Uterus (tissue), 4 donors: ENCODE results near the gene MEP1A. TPM values are rescaled to one million over a fixed set of nuclear protein-coding genes. Genes with fewer than 3 reads are reported as not detected.
A peak's percentile ranks its signal among the peaks of the same experiment; 100 is the strongest.
"Not testable (repeated sequence)": the region's sequence is repeated elsewhere in the genome, so short reads cannot be mapped to it uniquely, and the experiment has no call there.

Experiments
- DNase-seq, 2 donors: peaks; one replicate each; pipeline ENCODE4 v3.0.0-alpha.2; 2019 to 2020
- H3K27ac ChIP-seq, 2 donors: fragments of 200-600 bp; sonication (generic); 1 replicate in 1 of 2; 2 replicates in 1 of 2; pipeline ENCODE4 v1.5.1; 2016 to 2018
- H3K27me3 ChIP-seq, 2 donors: fragments of 200-600 bp; sonication (generic); one replicate each; pipeline ENCODE4 v1.5.1; 2018 to 2019; ENCODE audit warnings: control low read depth in 1 of 2
- H3K36me3 ChIP-seq, 2 donors: fragments of 200-600 bp; sonication (generic); one replicate each; pipeline ENCODE4 v1.5.1; 2019; ENCODE audit warnings: control low read depth in 1 of 2
- H3K4me1 ChIP-seq, 2 donors: fragments of 200-600 bp; sonication (generic); one replicate each; pipeline ENCODE4 v1.5.1; 2018 to 2019; ENCODE audit warnings: control low read depth in 1 of 2
- H3K4me3 ChIP-seq, 2 donors: fragments of 200-600 bp; sonication (generic); 1 replicate in 1 of 2; 2 replicates in 1 of 2; pipeline ENCODE4 v1.5.1; 2018 to 2019; ENCODE audit warnings: mild to moderate bottlenecking in 1 of 2
- H3K9me3 ChIP-seq, 2 donors: fragments of 200-600 bp; sonication (generic); one replicate each; pipeline ENCODE4 v1.5.1; 2019; ENCODE audit warnings: control low read depth in 1 of 2
- POLR2A ChIP-seq, 2 donors: fragments of 450-650 bp; IDR thresholded peaks; one replicate each; pipeline ENCODE4 v1.6.1; 2016; ENCODE audit warnings: antibody characterized with exemption in 2 of 2, mild to moderate bottlenecking in 1 of 2, moderate library complexity in 1 of 2
- intact Hi-C: fragments of 100-400 bp; cut with DNase I; formaldehyde crosslinking; loops from one replicate; pipeline ENCODE4 v1.15.1; 2023; ENCODE audit warnings: low total_unique reads
- total RNA-seq, 4 donors: library from RNA; depleted of rRNA in 3 of 4; stranded (reverse); fragments of >200 nt in 3 of 4; gene quantifications; one replicate each; pipeline versions ENCODE4 v1.1.0 to v1.2.4, GENCODE V29; 2014 to 2023
- TF ChIP-seq, protein P1 (sequence below), 4 experiments: fragments of 200-600 bp in 2 of 4; fragments of 450-650 bp in 2 of 4; sonication (generic) in 2 of 4; IDR thresholded peaks; one replicate each; pipeline ENCODE4 v1.5.1; 2016 to 2019; ENCODE audit warnings: antibody characterized with exemption in 4 of 4, mild to moderate bottlenecking in 2 of 4, moderate library complexity in 1 of 4
- donor health status: DM: yes; HTN: yes; CAD: no.

MEP1A gene
- total RNA-seq, 4 donors from 2014 or later = under 0.01 TPM; not detected in 3

DNA sequence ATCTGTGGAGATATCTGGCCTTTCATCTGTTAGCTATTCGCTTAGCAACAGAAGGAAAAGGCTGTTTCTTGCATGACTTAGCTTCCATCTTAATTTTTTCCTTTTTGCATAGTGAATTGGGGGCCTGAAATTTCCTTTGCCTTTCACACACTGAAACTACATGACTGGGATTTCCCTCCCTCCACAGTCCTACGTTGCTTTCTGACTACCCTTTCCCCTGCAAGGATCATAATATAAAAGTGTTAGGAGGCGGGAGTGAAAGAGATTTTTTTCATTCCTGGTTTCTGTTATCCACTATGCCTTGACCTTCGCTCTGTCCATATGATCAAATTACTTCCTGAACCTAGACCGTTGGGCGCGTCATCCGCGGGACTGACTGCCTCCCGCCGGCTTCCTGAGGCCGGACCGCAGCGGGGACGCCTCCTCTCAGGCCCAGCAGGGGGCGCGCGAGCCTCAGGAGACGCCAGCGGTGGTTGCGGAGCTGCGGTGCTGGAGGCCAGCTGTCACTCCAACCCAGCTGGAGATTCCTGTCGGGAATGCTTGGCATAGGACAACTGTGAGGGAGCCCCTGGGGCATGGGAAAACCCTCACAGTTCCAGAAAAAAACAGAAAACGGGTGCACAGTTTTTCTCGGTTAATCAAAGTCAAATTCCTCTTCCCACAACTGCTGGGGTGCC, 55.6 kb downstream of the MEP1A start:
- no peaks in the 10 kb centered on the region for H3K36me3 ChIP-seq
- H3K4me3 ChIP-seq = no peak overlapping the region
- no peak for TF ChIP-seq POLR2A (IDR thresholded peaks at IDR 0.05)
- TF ChIP-seq, protein P1, sequence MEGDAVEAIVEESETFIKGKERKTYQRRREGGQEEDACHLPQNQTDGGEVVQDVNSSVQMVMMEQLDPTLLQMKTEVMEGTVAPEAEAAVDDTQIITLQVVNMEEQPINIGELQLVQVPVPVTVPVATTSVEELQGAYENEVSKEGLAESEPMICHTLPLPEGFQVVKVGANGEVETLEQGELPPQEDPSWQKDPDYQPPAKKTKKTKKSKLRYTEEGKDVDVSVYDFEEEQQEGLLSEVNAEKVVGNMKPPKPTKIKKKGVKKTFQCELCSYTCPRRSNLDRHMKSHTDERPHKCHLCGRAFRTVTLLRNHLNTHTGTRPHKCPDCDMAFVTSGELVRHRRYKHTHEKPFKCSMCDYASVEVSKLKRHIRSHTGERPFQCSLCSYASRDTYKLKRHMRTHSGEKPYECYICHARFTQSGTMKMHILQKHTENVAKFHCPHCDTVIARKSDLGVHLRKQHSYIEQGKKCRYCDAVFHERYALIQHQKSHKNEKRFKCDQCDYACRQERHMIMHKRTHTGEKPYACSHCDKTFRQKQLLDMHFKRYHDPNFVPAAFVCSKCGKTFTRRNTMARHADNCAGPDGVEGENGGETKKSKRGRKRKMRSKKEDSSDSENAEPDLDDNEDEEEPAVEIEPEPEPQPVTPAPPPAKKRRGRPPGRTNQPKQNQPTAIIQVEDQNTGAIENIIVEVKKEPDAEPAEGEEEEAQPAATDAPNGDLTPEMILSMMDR (IDR thresholded peaks at IDR 0.05) = peak; percentile 90 to 98 (median 94)
- no peaks in the 10 kb centered on the region for H3K4me1 ChIP-seq
- H3K9me3 ChIP-seq = no peaks in the 10 kb centered on the region
- intact Hi-C loops = loop anchor here (10.0 kb wide), 1 partner anchor 146 kb away; no protein-coding TSS in a partner anchor
- DNase-seq = peak; percentile 71 to 83
- H3K27me3 ChIP-seq = no peaks in the 10 kb centered on the region
- H3K27ac ChIP-seq = no peak overlapping the region

- H3K27ac ChIP-seq = no peak overlapping the region
- intact Hi-C loops = loop anchor here (10.0 kb wide), 1 partner anchor 145 kb away; no protein-coding TSS in a partner anchor
- no peak for DNase-seq
- TF ChIP-seq, protein P1 (IDR thresholded peaks at IDR 0.05) = no peak
- TF ChIP-seq POLR2A (IDR thresholded peaks at IDR 0.05) = no peak
- H3K36me3 ChIP-seq = no peaks in the 10 kb centered on the region
- no peak overlapping the region for H3K4me3 ChIP-seq
- no peaks in the 10 kb centered on the region for H3K9me3 ChIP-seq
- no peaks in the 10 kb centered on the region for H3K4me1 ChIP-seq
- no peaks in the 10 kb centered on the region for H3K27me3 ChIP-seq
These were observed 56.1 kb downstream of the MEP1A start for GRCh38 chr6:46849361-46849690.

- H3K27me3 ChIP-seq = no peaks in the 10 kb centered on the region
- no peaks in the 10 kb centered on the region for H3K36me3 ChIP-seq
- H3K9me3 ChIP-seq = no peaks in the 10 kb centered on the region
- H3K4me3 ChIP-seq = no peak overlapping the region
- no peak overlapping the region for H3K27ac ChIP-seq
- no peak for DNase-seq
- no peaks in the 10 kb centered on the region for H3K4me1 ChIP-seq
- no peak for TF ChIP-seq POLR2A (IDR thresholded peaks at IDR 0.05)
- TF ChIP-seq, protein P1 (IDR thresholded peaks at IDR 0.05) = no peak
- intact Hi-C loops = no loop called here
These were observed 57.6 kb downstream of the MEP1A start for GRCh38 chr6:46850792-46851191.

GRCh38 chr6:46851576-46851975, 58.4 kb downstream of the MEP1A start:
- H3K4me3 ChIP-seq, H3K27ac ChIP-seq, DNase-seq, intact Hi-C loops, H3K36me3 ChIP-seq, H3K9me3 ChIP-seq, H3K27me3 ChIP-seq, H3K4me1 ChIP-seq: not testable (repeated sequence)

GRCh38 chr6:46855966-46856365, 62.8 kb downstream of the MEP1A start:
- H3K4me3 ChIP-seq, DNase-seq, H3K27ac ChIP-seq, H3K4me1 ChIP-seq, H3K9me3 ChIP-seq, H3K36me3 ChIP-seq, H3K27me3 ChIP-seq, intact Hi-C loops: not testable (repeated sequence)
- TF ChIP-seq, protein P1 (IDR thresholded peaks at IDR 0.05) = peak in 3 of 4 experiments; percentile 23 to 58 (median 31)

- no peaks in the 10 kb centered on the region for H3K36me3 ChIP-seq
- no peak for DNase-seq
- H3K4me3 ChIP-seq = no peak overlapping the region
- H3K4me1 ChIP-seq = no peaks in the 10 kb centered on the region
- no peaks in the 10 kb centered on the region for H3K27me3 ChIP-seq
- no peaks in the 10 kb centered on the region for H3K9me3 ChIP-seq
- no peak overlapping the region for H3K27ac ChIP-seq
- intact Hi-C loops = no loop called here
- no peak for TF ChIP-seq POLR2A (IDR thresholded peaks at IDR 0.05)
- TF ChIP-seq, protein P1 (IDR thresholded peaks at IDR 0.05) = no peak
These were observed 69.2 kb downstream of the MEP1A start for GRCh38 chr6:46862381-46862780.
